ENCODE data around the gene ZFHX3.

GRCh38 chr16:73093146-73094144, 45.5 kb upstream of the ZFHX3 start:
- TF ChIP-seq CTCF (IDR thresholded peaks at IDR 0.05; ENCODE audit: low read depth, low read length) (no peak), EZH2phosphoT487 (IDR thresholded peaks at IDR 0.05; ENCODE audit: low read depth) (no peak)
